ENCODE measurements around the gene ABCB1. TPM values are rescaled to one million over a fixed set of nuclear protein-coding genes. Genes with fewer than 3 reads are reported as not detected.

ABCB1 gene
- total and polyA plus RNA-seq, 2 donors (not counting 3 experiments of a cell fraction or from before 2014, with no cell fraction given), result 7.1 to 7.5 TPM

- Histone ChIP-seq H3K36me3 (ENCODE audit: control insufficient read depth in 2 of 2, extremely low read depth in 1 of 2, insufficient read depth in 2 of 2, low read length in 2 of 2) (no peaks in the 10 kb centered on the region), H2AFZ (ENCODE audit: low read depth, low read length) (no peak overlapping the region), H3K27ac (ENCODE audit: insufficient read depth, low read depth, low read length) (no peak overlapping the region), H3K27me3 (ENCODE audit: control insufficient read depth in 2 of 2, insufficient read depth in 2 of 2, low read length in 2 of 2) (no peaks in the 10 kb centered on the region), H3K9ac (replicated peaks; ENCODE audit: extremely low read depth, insufficient read depth, low read length) (no peak overlapping the region), H3K79me2 (ENCODE audit: control insufficient read depth, insufficient read depth, low read length) (no peaks in the 10 kb centered on the region), H3K4me3 (replicated peaks in 1 of 3; ENCODE audit: insufficient read depth in 1 of 3, low read depth in 1 of 3, low read length in 3 of 3) (no peak overlapping the region), H4K20me1 (replicated peaks; ENCODE audit: control insufficient read depth, extremely low read depth, insufficient read depth, low read length) (no peaks in the 10 kb centered on the region), H3K9me1 (replicated peaks; ENCODE audit: control insufficient read depth, extremely low read depth, insufficient read depth, low read length) (no peaks in the 10 kb centered on the region), H3K4me1 (ENCODE audit: control insufficient read depth, extremely low read depth, insufficient read depth, low read length) (no peaks in the 10 kb centered on the region), H3K4me2 (ENCODE audit: insufficient read depth, low read length) (no peak overlapping the region), H3K9me3 (replicated peaks; ENCODE audit: control insufficient read depth, insufficient read depth, low read length) (no peaks in the 10 kb centered on the region)
- POLR2A ChIA-PET, result no interaction called here
- CTCF ChIA-PET, result interaction anchor here (1.3 kb wide), 1 partner anchor 10 kb away, joined by 3 read pairs; no protein-coding TSS in a partner anchor
- dilution Hi-C loops (cut with MboI; ENCODE audit: extremely low pct_ligation_motif_present, low sequenced_read_pairs), result no loop called here
- DNase-seq (ENCODE audit: low read depth, low spot score) (no peak), FAIRE-seq (no peak)
- TF ChIP-seq EZH2 (IDR thresholded peaks at IDR 0.05; ENCODE audit: borderline replicate concordance, low read depth, low read length, severe bottlenecking), result no peak
- TF ChIP-seq POLR2A (IDR thresholded peaks at IDR 0.05; ENCODE audit: low read depth, low read length), result no peak
- TF ChIP-seq GATA2 (IDR thresholded peaks at IDR 0.05; ENCODE audit: insufficient read depth, insufficient read length, low read depth, low read length), result no peak
- no peak for TF ChIP-seq MYC (IDR thresholded peaks at IDR 0.05; ENCODE audit: low read depth, low read length)
- no peak for TF ChIP-seq CTCF (IDR thresholded peaks at IDR 0.05; ENCODE audit: extremely low read depth in 1 of 2, insufficient read depth in 1 of 2, low read depth in 1 of 2, low read length in 2 of 2)
- TF ChIP-seq, protein P1, sequence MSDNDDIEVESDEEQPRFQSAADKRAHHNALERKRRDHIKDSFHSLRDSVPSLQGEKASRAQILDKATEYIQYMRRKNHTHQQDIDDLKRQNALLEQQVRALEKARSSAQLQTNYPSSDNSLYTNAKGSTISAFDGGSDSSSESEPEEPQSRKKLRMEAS (IDR thresholded peaks at IDR 0.05; ENCODE audit: insufficient read depth, insufficient read length), result no peak
- TF ChIP-seq FOS (IDR thresholded peaks at IDR 0.05; ENCODE audit: borderline replicate concordance, insufficient read depth, low read length), result no peak
- no peak for TF ChIP-seq JUN (IDR thresholded peaks at IDR 0.05; ENCODE audit: borderline replicate concordance, insufficient read depth, insufficient read length, low read depth)
- TF ChIP-seq POLR2AphosphoS5 (IDR thresholded peaks at IDR 0.05; ENCODE audit: insufficient read depth, low read depth, low read length), result no peak
- intact Hi-C loops (cut with micrococcal nuclease), result no loop called here
- BruUV-seq (replicated peaks), result no TSS peak
These were observed 39.0 kb downstream of the ABCB1 start for GRCh38 chr7:87561702-87562101.
